NOMO-1 treated with dmso at 0.1 percent for 144 hours (cell line): ENCODE data around the gene ERP44.

Experiments
- DNase-seq: peaks from one replicate; lab custom pipeline; 2025; ENCODE audit not compliant: unreplicated experiment; lab: John Stamatoyannopoulos, UW

The ERP44 gene

DNA sequence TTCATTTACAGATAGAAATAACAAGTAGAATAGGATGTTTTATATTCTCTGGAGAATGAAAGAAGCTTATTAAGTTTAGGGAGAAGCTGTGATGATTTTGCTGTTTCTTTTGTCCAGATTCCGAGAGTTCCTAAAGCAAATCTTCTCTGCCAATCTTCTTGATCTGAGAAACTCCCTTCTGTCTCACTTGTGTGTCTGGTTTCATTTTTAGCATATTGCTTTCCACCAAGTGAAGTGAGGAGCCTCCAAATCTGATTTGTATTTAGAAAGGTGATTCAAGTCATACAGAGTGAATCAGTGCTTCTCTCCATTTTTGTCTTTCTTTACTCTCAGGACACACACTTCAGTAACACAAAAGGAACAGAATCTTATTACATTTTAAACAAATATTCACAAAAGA, 144.0 kb downstream of the ERP44 start:
- no peak for DNase-seq

DNA sequence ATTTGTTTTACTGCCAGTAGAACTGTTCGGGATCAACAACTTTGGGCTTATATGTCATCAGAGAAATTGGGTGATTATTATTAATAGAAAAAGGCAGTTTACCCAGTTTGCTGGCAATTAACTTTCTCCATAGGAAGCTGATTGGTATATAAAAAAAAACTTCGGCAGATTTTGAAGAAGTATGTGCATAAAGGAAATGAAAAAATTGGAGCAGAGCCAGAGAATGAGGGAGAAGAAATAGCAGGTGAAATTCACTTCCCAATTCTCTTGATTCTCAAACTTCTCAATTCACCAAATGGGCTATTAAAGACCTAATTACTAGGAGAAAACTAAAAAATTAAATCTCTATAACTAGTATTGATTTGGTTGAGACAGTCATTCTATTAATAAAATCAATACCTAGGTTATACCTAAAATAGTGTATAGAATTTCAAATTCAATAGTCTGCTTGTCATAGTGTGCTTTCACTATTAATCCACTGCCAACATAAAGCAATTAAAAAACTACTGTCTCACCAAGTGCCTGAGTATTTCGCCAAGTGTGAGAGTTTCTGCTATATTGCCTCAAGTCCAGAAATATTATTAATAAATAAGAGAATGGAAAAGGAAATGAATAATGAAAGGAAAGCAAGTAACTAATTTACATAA, 144.8 kb downstream of the ERP44 start:
- no peak for DNase-seq

DNA sequence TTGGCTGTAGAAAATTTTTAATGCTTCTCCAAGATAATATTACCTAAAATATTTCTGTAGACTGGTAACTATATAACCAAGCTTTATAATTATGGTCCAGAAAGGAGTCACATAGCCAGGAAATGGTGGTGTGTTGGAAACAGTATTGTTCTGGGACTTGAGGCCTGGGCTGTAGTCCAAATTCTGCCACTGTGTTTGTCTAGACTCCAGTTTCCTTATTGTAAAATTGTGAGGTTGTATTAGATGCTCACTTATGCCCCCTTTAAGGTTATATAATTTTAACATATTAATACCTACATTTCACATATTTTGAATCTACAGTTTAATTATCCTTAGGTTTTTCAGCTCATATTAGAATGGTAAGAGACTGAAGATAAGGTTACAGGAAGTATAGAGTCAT, 149.9 kb downstream of the ERP44 start:
- DNase-seq: no peak

DNA sequence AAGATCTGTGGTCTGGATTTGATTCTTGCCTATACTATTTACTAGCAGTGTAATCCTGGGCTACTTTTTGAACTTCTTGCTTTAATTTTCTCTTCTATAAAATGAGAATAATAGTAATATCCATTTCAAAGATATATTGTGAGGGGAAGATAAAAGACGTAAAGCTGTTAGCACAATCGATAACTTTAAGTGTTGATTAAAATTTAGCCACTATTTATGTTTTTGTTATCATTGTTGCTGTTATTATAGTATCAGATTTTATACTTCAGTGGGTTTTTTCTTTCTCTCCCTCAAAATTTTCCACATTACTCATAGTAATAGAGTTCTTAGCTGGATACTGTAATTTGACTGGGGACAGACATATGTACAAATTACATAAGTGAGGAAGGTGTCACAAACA, 150.3 kb downstream of the ERP44 start:
- no peak for DNase-seq

DNA sequence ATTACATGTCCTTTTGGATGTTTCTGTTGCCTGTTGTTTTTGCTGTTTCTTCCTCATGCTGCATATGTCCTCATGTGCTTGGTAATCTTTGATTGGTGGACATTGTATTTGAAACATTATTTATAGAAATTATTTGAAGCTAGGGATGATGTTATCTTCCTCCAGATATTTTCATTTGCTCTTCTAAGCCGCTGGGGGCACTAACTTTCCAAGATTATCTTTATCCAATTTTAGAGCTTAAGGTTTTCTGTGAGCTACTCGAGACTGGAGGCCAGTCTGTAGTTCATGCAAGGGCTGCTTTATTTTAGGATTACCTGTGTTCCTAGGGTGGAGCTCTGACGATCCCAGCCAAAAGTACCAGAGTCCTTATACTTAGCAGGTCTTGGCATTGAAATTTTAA, 151.4 kb downstream of the ERP44 start:
- DNase-seq: no peak

DNA sequence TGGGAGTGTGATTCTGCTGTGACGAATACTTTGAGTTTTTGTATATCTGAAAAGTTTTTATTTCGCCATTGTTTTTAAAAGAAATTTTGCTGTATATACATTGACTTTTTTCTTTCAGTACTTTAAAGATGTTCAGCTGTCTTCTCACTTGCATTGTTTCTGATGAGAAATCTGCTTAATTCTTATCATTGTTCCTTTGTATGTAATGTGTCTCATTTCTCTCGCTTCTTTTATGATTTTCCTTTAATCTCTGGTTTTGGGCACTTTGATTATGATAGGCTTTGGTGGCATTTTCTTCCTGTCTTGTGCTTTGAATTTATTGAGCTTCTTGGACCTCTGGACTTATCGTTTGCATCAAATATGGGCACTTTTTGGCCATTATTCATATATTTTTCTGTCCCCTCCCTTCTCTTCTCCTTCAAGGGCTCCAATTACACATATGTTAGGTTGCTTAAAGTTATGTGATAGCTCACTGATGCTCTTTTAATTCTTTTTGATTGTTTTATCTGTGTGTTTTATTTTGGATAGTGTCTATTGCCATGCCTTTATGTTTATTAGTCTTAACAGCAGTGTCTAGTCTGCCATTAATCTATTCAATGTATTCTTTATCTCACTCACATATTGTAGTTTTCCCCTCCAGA, 161.7 kb downstream of the ERP44 start:
- DNase-seq: no peak

DNA sequence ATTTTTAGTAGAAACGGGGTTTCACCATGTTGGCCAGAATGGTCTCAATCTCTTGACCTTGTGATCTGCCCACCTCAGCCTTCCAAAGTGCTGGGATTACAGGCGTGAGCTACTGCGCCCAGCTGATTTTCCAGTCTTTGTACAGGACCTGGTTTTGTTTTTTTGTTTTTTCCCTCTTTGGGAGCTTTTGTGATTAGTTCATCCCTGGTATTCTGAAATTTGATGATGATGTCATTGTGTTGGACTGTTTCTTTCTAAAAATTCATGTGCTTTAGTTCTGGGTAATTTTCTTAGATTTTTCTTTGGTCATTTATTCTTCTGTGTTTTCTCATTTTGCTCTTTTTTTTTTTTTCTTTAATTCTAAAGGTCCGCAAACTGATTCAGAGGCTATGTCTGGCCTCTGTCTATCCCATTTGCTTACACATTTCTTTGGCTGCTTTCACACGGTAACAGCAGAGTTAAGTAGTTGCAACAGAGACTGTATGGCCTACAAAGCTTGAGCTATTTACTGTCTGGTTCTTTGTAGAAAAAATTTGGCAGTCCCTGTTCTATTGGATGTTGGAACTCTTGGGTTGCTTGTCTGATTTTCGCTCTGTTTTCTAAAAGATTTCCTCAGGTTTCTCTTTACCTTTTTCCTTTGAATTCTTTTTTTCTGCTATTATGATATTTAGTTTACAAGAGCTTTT, 167.5 kb downstream of the ERP44 start:
- no peak for DNase-seq

DNA sequence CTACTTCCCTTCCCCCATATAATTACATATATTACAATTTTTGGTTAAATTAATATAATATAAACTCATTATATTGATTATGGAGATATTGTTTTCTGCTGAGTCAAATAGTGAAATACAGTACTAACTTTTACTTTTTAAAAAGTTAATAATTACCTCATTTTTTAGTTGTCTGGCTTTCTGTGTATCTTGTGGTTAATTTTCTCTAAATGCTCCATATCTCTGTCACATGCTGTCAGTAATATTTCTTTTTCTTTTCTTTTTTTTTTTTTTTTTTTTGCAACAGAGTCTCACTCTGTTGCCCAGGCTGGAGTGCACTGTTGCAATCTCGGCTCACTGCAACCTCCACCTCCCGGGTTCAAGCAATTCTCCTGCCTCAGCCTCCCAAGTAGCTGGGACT, 169.1 kb downstream of the ERP44 start:
- no peak for DNase-seq
